HL-60 (cell line): Measurements from ENCODE around the gene LOXL1.

Experiments used
- DNase-seq, 2 experiments: peaks; one replicate each; pipeline ENCODE4 v3.0.0-alpha.2; 2010 to 2020; ENCODE audit warnings: low read depth in 1 of 2, low spot score in 1 of 2
- H3K27ac ChIP-seq: fragments of 250-450 bp; sonication (Bioruptor Pico); replicated peaks from 2 replicates; pipeline ENCODE4 v1.5.1; 2020; ENCODE audit warnings: mild to moderate bottlenecking, moderate library complexity
- H3K27me3 ChIP-seq: fragments of 250-450 bp; sonication (Bioruptor Pico); 2 replicates; pipeline ENCODE4 v1.5.1; 2021; ENCODE audit warnings: mild to moderate bottlenecking, moderate library complexity; ENCODE audit not compliant: insufficient read depth, poor library complexity, severe bottlenecking
- H3K4me3 ChIP-seq: replicated peaks from 2 replicates; pipeline ENCODE4 v1.5.1; 2011; ENCODE audit warnings: mild to moderate bottlenecking, control low read depth, low read length; ENCODE audit not compliant: insufficient read depth
- SPI1 ChIP-seq: IDR thresholded peaks from 2 replicates; pipeline ENCODE4 v1.6.1; 2012; ENCODE audit warnings: low read depth, mild to moderate bottlenecking, borderline replicate concordance

LOXL1 gene

DNA sequence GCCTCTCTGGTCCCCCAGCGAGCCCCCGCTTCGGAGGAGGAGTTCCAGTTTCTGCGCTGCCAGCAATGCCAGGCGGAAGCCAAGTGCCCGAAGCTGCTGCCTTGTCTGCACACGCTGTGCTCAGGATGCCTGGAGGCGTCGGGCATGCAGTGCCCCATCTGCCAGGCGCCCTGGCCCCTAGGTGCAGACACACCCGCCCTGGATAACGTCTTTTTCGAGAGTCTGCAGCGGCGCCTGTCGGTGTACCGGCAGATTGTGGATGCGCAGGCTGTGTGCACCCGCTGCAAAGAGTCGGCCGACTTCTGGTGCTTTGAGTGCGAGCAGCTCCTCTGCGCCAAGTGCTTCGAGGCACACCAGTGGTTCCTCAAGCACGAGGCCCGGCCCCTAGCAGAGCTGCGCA is 71.7 kb downstream of the LOXL1 start:
- DNase-seq: no peak
- Histone ChIP-seq H3K27me3 (no peaks in the 10 kb centered on the region), H3K27ac (no peak overlapping the region), H3K4me3 (no peak overlapping the region)
- TF ChIP-seq SPI1: no peak
